ENCODE results near the gene COL19A1. TPM values are rescaled to one million over a fixed set of nuclear protein-coding genes. Genes with fewer than 3 reads are reported as not detected.

Gene COL19A1
- total and polyA plus RNA-seq, 9 of the 15 experiments (the other 6 are each of a cell fraction or from before 2014, with no cell fraction given): not detected

DNA sequence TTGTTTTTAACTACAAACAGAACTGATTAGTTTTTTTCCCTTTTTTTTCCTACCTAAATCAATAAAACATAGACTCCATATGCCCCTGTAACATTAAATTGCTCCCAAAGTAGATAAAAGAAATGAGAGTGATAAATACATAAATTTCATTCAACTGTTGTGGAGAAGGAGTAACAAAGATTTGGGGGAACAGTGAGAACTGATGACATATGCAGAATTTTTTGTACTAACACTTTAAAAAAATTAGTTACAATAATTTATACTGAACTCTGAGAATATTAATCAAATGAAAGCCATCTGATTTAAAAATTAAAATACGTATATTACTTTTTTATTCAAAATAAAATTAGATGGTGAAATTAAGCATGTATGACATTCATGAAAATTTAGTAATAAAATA, 195.7 kb downstream of the COL19A1 start:
- no peaks in the 10 kb centered on the region for H4K20me1 ChIP-seq (replicated peaks; ENCODE audit: control insufficient read depth, insufficient read depth, low read length)
- H3K36me3 ChIP-seq (ENCODE audit: control insufficient read depth, insufficient read depth, low read length): no peaks in the 10 kb centered on the region
- no peaks in the 10 kb centered on the region for H3K27me3 ChIP-seq (ENCODE audit: control insufficient read depth in 2 of 2, insufficient read depth in 2 of 2, low read length in 2 of 2)
- DNase-seq (ENCODE audit: extremely low read depth in 1 of 4, low spot score in 3 of 4) (no peak), ATAC-seq (no peak), FAIRE-seq (no peak)
- no peaks in the 10 kb centered on the region for H3K9me3 ChIP-seq (replicated peaks; ENCODE audit: control insufficient read depth, insufficient read depth, low read depth, low read length)
- H2AFZ ChIP-seq (ENCODE audit: low read depth, low read length): no peak overlapping the region
- BruUV-seq (replicated peaks): no TSS peak
- CTCF ChIA-PET (ENCODE audit: low intra/inter-chr PET ratio): no interaction called here
- in situ Hi-C loops (cut with MboI) (no loop called here), intact Hi-C loops (cut with micrococcal nuclease) (no loop called here)
- H3K4me3 ChIP-seq: no peak overlapping the region
- no peaks in the 10 kb centered on the region for H3K9me1 ChIP-seq (ENCODE audit: control insufficient read depth, insufficient read depth, low read length)
- H3K4me1 ChIP-seq (replicated peaks in 1 of 2; ENCODE audit: control insufficient read depth in 2 of 2, insufficient read depth in 2 of 2, low read length in 2 of 2): no peaks in the 10 kb centered on the region
- no peaks in the 10 kb centered on the region for H3K79me2 ChIP-seq (ENCODE audit: control insufficient read depth, insufficient read depth, low read length)
- no peak overlapping the region for H3K27ac ChIP-seq (ENCODE audit: extremely low read depth, low read depth, low read length)
- H3K4me2 ChIP-seq (ENCODE audit: insufficient read depth, low read length): no peak overlapping the region
- POLR2A ChIA-PET: no interaction called here
- 0% methylated on average over 1 of the region's 1 CpG for WGBS (ENCODE audit: insufficient coverage, low coverage, missing lambda C conversion rate)
- H3K9ac ChIP-seq (ENCODE audit: insufficient read depth in 1 of 2, low read depth in 2 of 2, low read length in 2 of 2): no peak overlapping the region
- 0 out of 2 replicates have a peak, but pooled peaks have one; percentile 6 for TF ChIP-seq C11orf30 (IDR thresholded peaks at IDR 0.05; ENCODE audit: low read depth)
- peak; percentile 48; the same call in 1 of the 2 replicates for TF ChIP-seq ZNF316 (IDR thresholded peaks at IDR 0.05)
- no peak for TF ChIP-seq HMGN3 (IDR thresholded peaks at IDR 0.05; ENCODE audit: borderline replicate concordance, extremely low read depth, insufficient read length, low read depth, low read length)
- peak; percentile 18; the same call in 1 of the 2 replicates for TF ChIP-seq MAFF (IDR thresholded peaks at IDR 0.05; ENCODE audit: low read length)
- TF ChIP-seq HDAC6 (IDR thresholded peaks at IDR 0.05; ENCODE audit: low read depth, low read length): no peak
- TF ChIP-seq MAFK (IDR thresholded peaks at IDR 0.05; ENCODE audit: low read length): peak; percentile 26; the same call in 1 of the 2 replicates
- no peak for TF ChIP-seq SRSF9 (IDR thresholded peaks at IDR 0.05; ENCODE audit: borderline replicate concordance, low read depth, low read length)
